ENCODE results near the gene LCE1E. TPM values are rescaled to one million over a fixed set of nuclear protein-coding genes. Genes with fewer than 3 reads are reported as not detected.

The LCE1E gene
- total and polyA plus RNA-seq, 8 donors: not detected

- DNase-seq (no peak), FAIRE-seq (no peak), ATAC-seq (no peak)
- 49 to 51% methylated on average over 3 of the region's 3 CpGs for WGBS, 2 donors
- TF ChIP-seq, protein P1, sequence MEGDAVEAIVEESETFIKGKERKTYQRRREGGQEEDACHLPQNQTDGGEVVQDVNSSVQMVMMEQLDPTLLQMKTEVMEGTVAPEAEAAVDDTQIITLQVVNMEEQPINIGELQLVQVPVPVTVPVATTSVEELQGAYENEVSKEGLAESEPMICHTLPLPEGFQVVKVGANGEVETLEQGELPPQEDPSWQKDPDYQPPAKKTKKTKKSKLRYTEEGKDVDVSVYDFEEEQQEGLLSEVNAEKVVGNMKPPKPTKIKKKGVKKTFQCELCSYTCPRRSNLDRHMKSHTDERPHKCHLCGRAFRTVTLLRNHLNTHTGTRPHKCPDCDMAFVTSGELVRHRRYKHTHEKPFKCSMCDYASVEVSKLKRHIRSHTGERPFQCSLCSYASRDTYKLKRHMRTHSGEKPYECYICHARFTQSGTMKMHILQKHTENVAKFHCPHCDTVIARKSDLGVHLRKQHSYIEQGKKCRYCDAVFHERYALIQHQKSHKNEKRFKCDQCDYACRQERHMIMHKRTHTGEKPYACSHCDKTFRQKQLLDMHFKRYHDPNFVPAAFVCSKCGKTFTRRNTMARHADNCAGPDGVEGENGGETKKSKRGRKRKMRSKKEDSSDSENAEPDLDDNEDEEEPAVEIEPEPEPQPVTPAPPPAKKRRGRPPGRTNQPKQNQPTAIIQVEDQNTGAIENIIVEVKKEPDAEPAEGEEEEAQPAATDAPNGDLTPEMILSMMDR (IDR thresholded peaks at IDR 0.05): no peak
- H3K36me3 ChIP-seq: no peaks in the 10 kb centered on the region
- no peak within 1 kb of the TSS for H3K27ac ChIP-seq
- H3K4me3 ChIP-seq: no peak within 1 kb of the TSS
- no peaks in the 10 kb centered on the region for H3K4me1 ChIP-seq
- intact Hi-C loops (cut with DNase I): no loop called here
- H3K27me3 ChIP-seq: no peaks in the 10 kb centered on the region
- H3K9me3 ChIP-seq: no peaks in the 10 kb centered on the region
These were observed 20.5 kb downstream of the LCE1E start, which contains the start of gene LCE1C for GRCh38 chr1:152806576-152806975. Gene LCE1C, minus strand, starts transcription at chr1:152806651. Its CDS starts 1,173 bp downstream, at chr1:152805478.

DNA sequence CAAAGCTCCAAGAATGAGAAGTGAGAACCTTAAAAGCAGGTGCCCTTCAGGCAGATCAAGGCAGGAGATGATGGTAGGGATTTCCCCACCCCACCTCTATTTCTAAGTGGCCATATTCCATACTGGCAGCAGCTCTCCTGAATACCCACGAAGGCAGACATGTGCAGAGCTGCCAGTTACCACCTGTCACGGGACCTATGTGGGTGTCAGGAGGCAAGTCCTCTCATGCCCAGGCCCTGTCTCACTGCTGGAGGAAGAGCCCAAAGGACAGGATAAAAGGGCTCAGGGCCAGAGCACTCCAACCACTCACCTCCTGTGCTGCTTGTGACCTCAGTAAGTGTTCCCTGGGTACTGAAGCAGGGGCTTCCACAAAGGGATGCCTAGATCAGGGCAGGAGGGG lies 25.0 kb downstream of the LCE1E start:
- WGBS, 2 donors: 64 to 67% methylated on average over 2 of the region's 2 CpGs
- H3K4me3 ChIP-seq: no peak overlapping the region
- FAIRE-seq (no peak), ATAC-seq (no peak), DNase-seq (no peak)
- H3K27me3 ChIP-seq: no peaks in the 10 kb centered on the region
- H3K27ac ChIP-seq: no peak overlapping the region
- TF ChIP-seq, protein P1 (IDR thresholded peaks at IDR 0.05): no peak
- H3K36me3 ChIP-seq: no peaks in the 10 kb centered on the region
- no peaks in the 10 kb centered on the region for H3K9me3 ChIP-seq
- intact Hi-C loops (cut with DNase I): no loop called here
- no peaks in the 10 kb centered on the region for H3K4me1 ChIP-seq

GRCh38 chr1:152811671-152812070 lies 25.6 kb downstream of the LCE1E start, which contains the start of gene LCE1B:
Gene LCE1B, plus strand, starts transcription at chr1:152811971. Its CDS starts 476 bp downstream, at chr1:152812447.
- no peaks in the 10 kb centered on the region for H3K4me1 ChIP-seq
- DNase-seq (no peak), FAIRE-seq (no peak), ATAC-seq (no peak)
- TF ChIP-seq, protein P1 (IDR thresholded peaks at IDR 0.05): no peak
- intact Hi-C loops (cut with DNase I): no loop called here
- H3K4me3 ChIP-seq: no peak within 1 kb of the TSS
- 64 to 77% methylated on average over 2 of the region's 2 CpGs for WGBS, 2 donors
- no peak within 1 kb of the TSS for H3K27ac ChIP-seq
- no peaks in the 10 kb centered on the region for H3K9me3 ChIP-seq
- H3K27me3 ChIP-seq: no peaks in the 10 kb centered on the region
- no peaks in the 10 kb centered on the region for H3K36me3 ChIP-seq

DNA sequence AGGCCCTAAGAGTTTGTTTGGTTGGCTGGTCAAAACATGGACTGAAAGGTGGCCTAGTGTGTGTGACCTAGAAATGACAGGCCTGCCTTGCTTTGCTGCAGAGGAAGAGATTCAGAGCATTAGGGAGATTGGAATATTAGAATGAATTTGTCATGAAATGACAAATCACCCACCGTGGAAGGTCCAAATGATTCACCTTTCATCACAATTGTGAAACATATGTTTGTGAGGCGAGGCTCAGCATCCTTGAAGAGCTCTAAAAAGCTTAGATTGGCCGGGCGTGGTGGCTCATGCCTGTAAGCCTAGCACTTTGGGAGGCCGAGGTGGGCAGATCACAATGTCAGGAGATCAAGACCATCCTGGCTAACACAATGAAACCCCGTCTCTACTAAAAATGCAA lies 31.3 kb downstream of the LCE1E start:
- Histone ChIP-seq H3K9me3 (no peaks in the 10 kb centered on the region), H3K4me3 (no peak overlapping the region), H3K27ac (no peak overlapping the region), H3K27me3 (no peaks in the 10 kb centered on the region), H3K4me1 (no peaks in the 10 kb centered on the region), H3K36me3 (no peaks in the 10 kb centered on the region)
- TF ChIP-seq, protein P1 (IDR thresholded peaks at IDR 0.05): no peak
- intact Hi-C loops (cut with DNase I): no loop called here
- ATAC-seq (no peak), FAIRE-seq (no peak), DNase-seq (no peak)
- 83 to 89% methylated on average over 6 of the region's 6 CpGs for WGBS, 2 donors

GRCh38 chr1:152823294-152823693 lies 37.2 kb downstream of the LCE1E start:
- no peak for ATAC-seq
- H3K27me3 ChIP-seq: peaks cover 0 to 5% (median 0%) of the 10 kb centered on the region in 4 donors
- no peak overlapping the region for H3K4me3 ChIP-seq
- H3K27ac ChIP-seq: no peak overlapping the region
- intact Hi-C loops (cut with DNase I): no loop called here
- TF ChIP-seq, protein P1 (IDR thresholded peaks at IDR 0.05): no peak
- no peak for DNase-seq
- FAIRE-seq: no peak
- no peaks in the 10 kb centered on the region for H3K9me3 ChIP-seq
- 27 to 40% methylated on average over 5 of the region's 5 CpGs for WGBS, 2 donors
- H3K36me3 ChIP-seq: no peaks in the 10 kb centered on the region
- H3K4me1 ChIP-seq: no peaks in the 10 kb centered on the region
